Prostate gland (tissue), 2 donors: ENCODE results near the gene HAND2. TPM values are rescaled to one million over a fixed set of nuclear protein-coding genes. Genes with fewer than 3 reads are reported as not detected.
A peak's percentile ranks its signal among the peaks of the same experiment; 100 is the strongest.

ENCODE experiments used
- DNase-seq: peaks from one replicate; pipeline ENCODE4 v3.0.0-alpha.2; 2019; ENCODE audit warnings: low spot score
- H3K27ac ChIP-seq, 2 donors: fragments of 200-600 bp; sonication (generic); 2 replicates each; pipeline ENCODE4 v1.5.1; 2017 to 2019
- H3K27me3 ChIP-seq: fragments of 200-600 bp; sonication (generic); replicated peaks from 2 replicates; pipeline ENCODE4 v1.5.1; 2019; ENCODE audit not compliant: insufficient read depth
- H3K36me3 ChIP-seq, 2 donors: fragments of 200-600 bp; sonication (generic); 1 replicate in 1 of 2; 2 replicates in 1 of 2; pipeline versions ENCODE4 v1.5.1 to v1.8.1; 2017 to 2019
- H3K4me1 ChIP-seq: fragments of 200-600 bp; sonication (generic); replicated peaks from 2 replicates; pipeline ENCODE4 v1.5.1; 2019
- H3K4me3 ChIP-seq, 2 donors: fragments of 200-600 bp; sonication (generic); 2 replicates each; pipeline ENCODE4 v1.5.1; 2017 to 2019
- H3K9me3 ChIP-seq: fragments of 200-600 bp; sonication (generic); 2 replicates; pipeline ENCODE4 v1.5.1; 2017
- POLR2A ChIP-seq: fragments of 450-650 bp; IDR thresholded peaks from one replicate; pipeline ENCODE4 v1.6.1; 2016; ENCODE audit warnings: antibody characterized with exemption, mild to moderate bottlenecking
- POLR2AphosphoS5 ChIP-seq: sonication (generic); formaldehyde crosslinking; IDR thresholded peaks from one replicate; pipeline ENCODE4 v1.6.1; 2017; ENCODE audit warnings: antibody characterized with exemption
- WGBS: methylation state at CpG from one replicate; pipeline ENCODE4 v1.1.5; 2018; 5-methylcytosine and 5-hydroxymethylcytosine counted together
- intact Hi-C: fragments of 100-400 bp; cut with DNase I; formaldehyde crosslinking; loops from one replicate; pipeline ENCODE4 v1.14.2; 2022
- total RNA-seq, 2 donors: library from RNA; depleted of rRNA; stranded (reverse); fragments of >200 nt; gene quantifications; one replicate each; pipeline ENCODE4 v1.1.0, GENCODE V29; 2016
- TF ChIP-seq, protein P1 (sequence below), 4 experiments: fragments of 200-600 bp in 2 of 4; fragments of 450-650 bp in 2 of 4; sonication (generic) in 2 of 4; IDR thresholded peaks; 1 replicate in 3 of 4; 2 replicates in 1 of 4; pipeline ENCODE4 v1.5.1; 2016 to 2019; ENCODE audit warnings: antibody characterized with exemption in 4 of 4, mild to moderate bottlenecking in 2 of 4, moderate library complexity in 2 of 4

The HAND2 gene
- 1 to 10 TPM in 1 of 2 donors, not detected in 1; 7.5 TPM for total RNA-seq

DNA sequence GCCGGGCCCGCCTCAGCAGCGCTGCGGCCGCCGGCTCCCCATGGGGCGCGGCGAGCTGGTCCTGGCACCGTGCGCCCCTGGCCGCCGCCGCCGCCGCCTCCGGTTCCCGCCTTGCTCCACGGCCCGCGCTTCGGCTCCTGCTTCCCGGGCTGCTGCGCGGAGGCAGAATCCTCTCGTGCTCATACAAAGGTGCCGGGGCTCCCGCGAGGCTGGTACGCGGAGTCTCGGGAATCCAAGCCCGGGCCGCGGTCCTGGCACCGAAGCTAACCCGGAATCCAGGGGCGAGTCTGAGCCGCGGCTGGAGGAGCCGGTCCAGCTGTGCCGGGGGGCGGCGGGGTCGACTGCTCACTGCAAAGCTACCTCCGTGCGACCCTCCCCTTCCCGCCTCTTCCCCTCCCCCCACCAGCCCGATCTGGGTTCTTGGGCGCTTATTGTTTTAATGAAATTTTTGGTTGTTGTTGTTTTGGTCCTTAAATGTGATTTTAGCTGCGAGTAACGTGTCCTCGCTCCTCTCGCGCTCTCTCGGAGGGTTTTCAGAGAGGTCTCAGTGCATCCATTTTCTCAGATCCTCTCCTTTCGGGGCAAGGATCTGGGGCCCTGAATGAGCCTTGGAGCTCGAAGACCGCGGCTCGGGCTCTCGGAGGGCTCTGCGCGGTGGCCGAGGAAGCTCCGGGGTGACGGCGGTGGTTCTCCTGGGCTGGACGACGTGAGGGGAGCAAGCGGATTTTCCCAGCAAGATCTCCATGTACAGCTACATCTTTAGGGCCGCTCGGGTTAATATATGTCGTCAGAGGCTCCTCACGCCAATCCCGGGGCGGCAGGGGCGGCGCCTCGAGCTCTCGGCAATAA, at the start of gene HAND2:
HAND2 (minus strand) TSS at position 753 of the 849 bp plus-strand sequence. CDS start 940 bp downstream, outside the sequence.
- Histone ChIP-seq H3K36me3 (no peaks in the 10 kb centered on the region), H3K4me1 (no peaks in the 10 kb centered on the region), H3K9me3 (no peaks in the 10 kb centered on the region), H3K4me3 (peak within 1 kb of the TSS in 1 of 2 donors; percentile 6), H3K27me3 (peaks cover 55% of the 10 kb centered on the region), H3K27ac (no peak within 1 kb of the TSS)
- TF ChIP-seq, protein P1, sequence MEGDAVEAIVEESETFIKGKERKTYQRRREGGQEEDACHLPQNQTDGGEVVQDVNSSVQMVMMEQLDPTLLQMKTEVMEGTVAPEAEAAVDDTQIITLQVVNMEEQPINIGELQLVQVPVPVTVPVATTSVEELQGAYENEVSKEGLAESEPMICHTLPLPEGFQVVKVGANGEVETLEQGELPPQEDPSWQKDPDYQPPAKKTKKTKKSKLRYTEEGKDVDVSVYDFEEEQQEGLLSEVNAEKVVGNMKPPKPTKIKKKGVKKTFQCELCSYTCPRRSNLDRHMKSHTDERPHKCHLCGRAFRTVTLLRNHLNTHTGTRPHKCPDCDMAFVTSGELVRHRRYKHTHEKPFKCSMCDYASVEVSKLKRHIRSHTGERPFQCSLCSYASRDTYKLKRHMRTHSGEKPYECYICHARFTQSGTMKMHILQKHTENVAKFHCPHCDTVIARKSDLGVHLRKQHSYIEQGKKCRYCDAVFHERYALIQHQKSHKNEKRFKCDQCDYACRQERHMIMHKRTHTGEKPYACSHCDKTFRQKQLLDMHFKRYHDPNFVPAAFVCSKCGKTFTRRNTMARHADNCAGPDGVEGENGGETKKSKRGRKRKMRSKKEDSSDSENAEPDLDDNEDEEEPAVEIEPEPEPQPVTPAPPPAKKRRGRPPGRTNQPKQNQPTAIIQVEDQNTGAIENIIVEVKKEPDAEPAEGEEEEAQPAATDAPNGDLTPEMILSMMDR (IDR thresholded peaks at IDR 0.05): no peak
- TF ChIP-seq POLR2A: no peak
- TF ChIP-seq POLR2AphosphoS5: no peak
- intact Hi-C loops: no loop called here
- no peak for DNase-seq
- WGBS: 3% methylated on average over 50 of the region's 81 CpGs

DNA sequence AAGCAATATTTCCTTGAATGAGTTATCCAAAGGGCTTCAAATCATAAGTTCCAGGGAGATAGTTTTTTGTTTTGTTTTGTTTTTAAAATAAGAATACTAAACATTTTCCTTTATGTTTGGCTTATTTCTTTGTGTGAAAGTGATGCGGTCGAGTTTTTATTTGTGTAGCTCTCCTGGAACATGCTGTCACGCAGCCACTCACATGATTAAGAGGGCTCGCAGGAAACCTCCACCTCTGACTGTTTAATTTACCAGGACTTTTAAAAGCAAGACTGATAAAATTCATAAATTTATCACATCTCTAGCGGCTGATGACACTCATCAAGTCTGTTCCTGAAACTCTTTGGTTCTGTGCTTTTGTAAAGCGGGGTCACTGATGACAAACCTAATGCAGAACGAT, 48.9 kb upstream of the HAND2 start:
- Histone ChIP-seq H3K4me3 (no peak overlapping the region), H3K4me1 (no peaks in the 10 kb centered on the region), H3K27me3 (no peaks in the 10 kb centered on the region), H3K9me3 (no peaks in the 10 kb centered on the region), H3K27ac (no peak overlapping the region), H3K36me3 (no peaks in the 10 kb centered on the region)
- intact Hi-C loops: no loop called here
- 56% methylated on average over 7 of the region's 7 CpGs for WGBS
- DNase-seq: no peak
- no peak for TF ChIP-seq POLR2A
- no peak for TF ChIP-seq POLR2AphosphoS5
- TF ChIP-seq, protein P1 (IDR thresholded peaks at IDR 0.05): no peak

DNA sequence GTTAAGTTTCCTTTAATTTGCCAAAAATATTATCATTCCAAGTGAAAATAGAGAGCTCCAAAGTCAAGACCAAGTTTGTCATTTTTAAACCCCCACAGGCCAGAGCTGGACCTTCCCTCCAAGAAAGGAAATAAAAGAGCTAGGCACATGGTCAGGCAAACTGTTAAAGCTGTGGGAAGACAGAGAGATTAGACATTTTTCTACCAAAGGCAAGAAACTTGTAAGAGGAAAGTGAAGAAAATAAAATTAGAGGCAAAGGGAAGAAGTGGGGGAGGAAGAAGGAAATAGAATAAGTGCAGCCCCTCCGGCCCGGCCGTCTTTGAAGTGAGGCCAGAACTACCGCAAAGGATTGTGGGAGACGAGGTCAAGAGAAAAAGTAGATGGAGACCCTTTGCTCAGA, 47.9 kb upstream of the HAND2 start:
- DNase-seq: no peak
- no peaks in the 10 kb centered on the region for H3K4me1 ChIP-seq
- H3K27me3 ChIP-seq: no peaks in the 10 kb centered on the region
- no peaks in the 10 kb centered on the region for H3K9me3 ChIP-seq
- intact Hi-C loops: no loop called here
- no peak overlapping the region for H3K27ac ChIP-seq
- no peak overlapping the region for H3K4me3 ChIP-seq
- H3K36me3 ChIP-seq: no peaks in the 10 kb centered on the region
- TF ChIP-seq POLR2AphosphoS5 (no peak), POLR2A (no peak)
- TF ChIP-seq, protein P1 (IDR thresholded peaks at IDR 0.05): no peak
- 81% methylated on average over 5 of the region's 5 CpGs for WGBS

DNA sequence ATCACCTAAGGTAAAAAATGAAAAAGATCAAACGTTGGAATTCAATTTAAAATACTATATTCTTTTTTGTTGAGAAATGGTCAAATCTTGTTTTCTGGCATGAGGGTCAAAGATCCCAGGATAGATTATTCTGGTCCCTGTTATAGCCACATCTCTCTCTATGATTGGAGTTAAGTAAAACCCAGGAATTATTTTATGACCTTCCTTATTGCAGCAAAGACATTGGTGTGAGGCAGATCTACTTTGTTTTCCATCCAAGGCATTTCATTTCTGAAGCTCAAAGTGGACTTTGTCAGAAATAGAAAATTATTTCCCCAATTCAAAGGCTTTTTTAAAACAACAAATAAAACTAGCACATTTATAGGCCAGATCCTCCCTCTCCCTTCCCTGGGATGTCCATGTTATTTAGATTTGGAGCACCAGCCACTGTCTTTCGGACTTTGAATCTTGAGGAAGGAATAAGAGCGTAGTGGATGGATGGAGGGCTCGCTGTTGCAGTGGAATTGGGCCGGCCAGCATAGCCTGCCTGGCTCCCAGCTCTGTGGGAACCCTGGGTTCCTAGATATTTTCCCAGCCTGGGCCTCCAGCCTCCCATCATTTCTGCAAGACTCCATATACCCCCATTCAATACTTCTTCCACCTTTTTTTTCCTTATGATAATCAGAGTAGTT, 45.6 kb upstream of the HAND2 start:
- Histone ChIP-seq H3K4me3 (no peak overlapping the region), H3K9me3 (no peaks in the 10 kb centered on the region), H3K27me3 (no peaks in the 10 kb centered on the region), H3K4me1 (no peaks in the 10 kb centered on the region), H3K36me3 (no peaks in the 10 kb centered on the region), H3K27ac (no peak overlapping the region)
- intact Hi-C loops: no loop called here
- TF ChIP-seq, protein P1 (IDR thresholded peaks at IDR 0.05): no peak
- no peak for TF ChIP-seq POLR2AphosphoS5
- TF ChIP-seq POLR2A: no peak
- WGBS: 88% methylated on average over 5 of the region's 5 CpGs
- DNase-seq: no peak
